K562 (cell line): ENCODE data around the gene NECAP2. TPM values are rescaled to one million over a fixed set of nuclear protein-coding genes. Genes with fewer than 3 reads are reported as not detected.

ENCODE experiments used
- ATAC-seq: fragments of 200-7000 bp; cut with Tn5 transposase; 3 replicates; pipeline ENCODE4 v1.9.1; 2020; ENCODE audit warnings: moderate library complexity
- BruUV-seq: library from RNA; stranded (reverse); fragments of 400-500 nt; replicated peaks from 2 replicates; lab custom pipeline; 2021; lab: Mats Ljungman, UMichigan
- CTCF ChIA-PET: fragments of 300-600 bp; formaldehyde crosslinking; extraction: SDS; loops from one replicate; lab custom pipeline; 2021; ENCODE audit warnings: low intra/inter-chr PET ratio; lab: Yijun Ruan, JAX
- POLR2A ChIA-PET: fragments of 300-600, 350-650 bp; sonication (Branson Sonifier 250); formaldehyde crosslinking; extraction: SDS; loops from one replicate; lab custom pipeline; 2021; ENCODE audit warnings: antibody characterized with exemption, inconsistent platforms; lab: Yijun Ruan, JAX
- DNase-seq, 4 experiments: peaks; one replicate each; pipeline versions ENCODE4 v3.0.0 to v3.0.0-alpha.2; 2011 to 2018; ENCODE audit warnings: low spot score in 3 of 4, mixed read lengths in 3 of 4; ENCODE audit errors: extremely low read depth in 1 of 4
- FAIRE-seq: peaks from 2 replicates; lab custom pipeline; 2011; peaks lifted over from hg19 to GRCh38; lab: Jason Lieb, UNC
- H2AFZ ChIP-seq: 2 replicates; pipeline ENCODE4 v1.6.0; 2011; ENCODE audit warnings: low read depth, low read length, control low read depth, inconsistent platforms
- H3K27ac ChIP-seq: fragments of 200-600 bp; 3 replicates; pipeline ENCODE4 v1.8.0; 2011; ENCODE audit warnings: low read depth, mild to moderate bottlenecking, control low read depth, inconsistent platforms, low read length, moderate library complexity, mixed read lengths; ENCODE audit errors: extremely low read depth
- H3K27me3 ChIP-seq, 2 experiments: fragments of 300-600 bp in 1 of 2; 2 replicates in 1 of 2; 3 replicates in 1 of 2; pipeline versions ENCODE4 v1.6.0 to v1.8.0; 2011; ENCODE audit warnings: inconsistent platforms in 2 of 2, low read length in 2 of 2, mild to moderate bottlenecking in 1 of 2, mixed read lengths in 1 of 2, moderate library complexity in 1 of 2; ENCODE audit not compliant: control insufficient read depth in 2 of 2, insufficient read depth in 2 of 2
- H3K36me3 ChIP-seq: fragments of 300-600 bp; 3 replicates; pipeline ENCODE4 v1.8.0; 2011; ENCODE audit warnings: mild to moderate bottlenecking, low read length, inconsistent platforms; ENCODE audit not compliant: control insufficient read depth, insufficient read depth
- H3K4me1 ChIP-seq, 2 experiments: fragments of 200-600 bp in 1 of 2; replicated peaks in 1 of 2; 2 replicates in 1 of 2; 3 replicates in 1 of 2; pipeline versions ENCODE4 v1.5.1 to v1.8.0; 2011; ENCODE audit warnings: inconsistent platforms in 2 of 2, low read length in 2 of 2, mild to moderate bottlenecking in 1 of 2, mixed read lengths in 1 of 2, moderate library complexity in 1 of 2; ENCODE audit not compliant: control insufficient read depth in 2 of 2, insufficient read depth in 2 of 2
- H3K4me2 ChIP-seq: 2 replicates; pipeline ENCODE4 v1.6.1; 2011; ENCODE audit warnings: low read length, control low read depth, inconsistent platforms, mixed read lengths; ENCODE audit not compliant: insufficient read depth
- H3K4me3 ChIP-seq: fragments of 200-600 bp; sonication (generic), shearing (Covaris generic); 2 replicates; pipeline ENCODE4 v1.5.1; 2016; ENCODE audit warnings: control low read depth, inconsistent platforms
- H3K79me2 ChIP-seq: fragments of 200-600 bp; 3 replicates; pipeline ENCODE4 v1.8.0; 2011; ENCODE audit warnings: low read length, inconsistent platforms; ENCODE audit not compliant: control insufficient read depth, insufficient read depth
- H3K9ac ChIP-seq, 2 experiments: 2 replicates each; pipeline versions ENCODE4 v1.6.0 to v1.6.1; 2011; ENCODE audit warnings: low read depth in 2 of 2, low read length in 2 of 2, control low read depth in 1 of 2, inconsistent platforms in 1 of 2, mild to moderate bottlenecking in 1 of 2, mixed read lengths in 1 of 2; ENCODE audit not compliant: insufficient read depth in 1 of 2
- H3K9me1 ChIP-seq: one replicate; pipeline ENCODE4 v1.6.0; 2011; ENCODE audit warnings: inconsistent platforms, mild to moderate bottlenecking, low read length, moderate library complexity; ENCODE audit not compliant: control insufficient read depth, insufficient read depth
- H3K9me3 ChIP-seq: replicated peaks from 2 replicates; pipeline ENCODE4 v1.5.1; 2011; ENCODE audit warnings: low read depth, low read length, inconsistent platforms; ENCODE audit not compliant: control insufficient read depth, insufficient read depth
- H4K20me1 ChIP-seq: replicated peaks from 2 replicates; pipeline ENCODE4 v1.6.1; 2011; ENCODE audit warnings: low read length, inconsistent platforms, mixed read lengths; ENCODE audit not compliant: control insufficient read depth, insufficient read depth
- DACH1 ChIP-seq: fragments of 450-650 bp; IDR thresholded peaks from 2 replicates; pipeline ENCODE4 v1.6.1; 2018; ENCODE audit not compliant: partially characterized antibody
- ESRRA ChIP-seq: fragments of 450-650 bp; IDR thresholded peaks from 2 replicates; pipeline ENCODE4 v1.6.1; 2014; ENCODE audit warnings: low read depth, mild to moderate bottlenecking, moderate library complexity, borderline replicate concordance
- GATAD2B ChIP-seq: fragments of 450-650 bp; IDR thresholded peaks from 2 replicates; pipeline ENCODE4 v1.6.1; 2017; ENCODE audit warnings: mild to moderate bottlenecking, borderline replicate concordance
- IRF1 ChIP-seq: sonication (generic); formaldehyde crosslinking; IDR thresholded peaks from 2 replicates; pipeline ENCODE4 v1.8.0; 2022; ENCODE audit warnings: missing genetic modification reagents, mild to moderate bottlenecking, borderline replicate concordance
- JUND ChIP-seq, 2 experiments: IDR thresholded peaks; 2 replicates in 1 of 2; 3 replicates in 1 of 2; pipeline ENCODE4 v1.6.1; 2011; ENCODE audit warnings: borderline replicate concordance in 2 of 2, low read depth in 2 of 2, low read length in 2 of 2, improper control_type of control experiment in 1 of 2, missing biosample characterization in 1 of 2, missing genetic modification characterization in 1 of 2, missing genetic modification reagents in 1 of 2
- MEIS2 ChIP-seq: fragments of 450-650 bp; IDR thresholded peaks from 2 replicates; pipeline ENCODE4 v1.6.1; 2014; ENCODE audit warnings: mild to moderate bottlenecking; ENCODE audit not compliant: partially characterized antibody
- PKNOX1 ChIP-seq: fragments of 450-650 bp; IDR thresholded peaks from 2 replicates; pipeline ENCODE4 v1.6.1; 2016
- PURB ChIP-seq: sonication (generic); formaldehyde crosslinking; IDR thresholded peaks from 2 replicates; pipeline ENCODE4 v1.9.0; 2021; ENCODE audit warnings: low read depth, mild to moderate bottlenecking, missing genetic modification reagents
- RBM17 ChIP-seq: fragments of 200-400 bp; formaldehyde crosslinking; IDR thresholded peaks from 2 replicates; pipeline ENCODE4 v1.6.1; 2017; ENCODE audit warnings: low read depth, mild to moderate bottlenecking, low read length, borderline replicate concordance
- RBM25 ChIP-seq: fragments of 200-400 bp; formaldehyde crosslinking; IDR thresholded peaks from 2 replicates; pipeline ENCODE4 v1.6.1; 2018; ENCODE audit warnings: low read length, low read depth, moderate library complexity; ENCODE audit not compliant: severe bottlenecking
- SETDB1 ChIP-seq: IDR thresholded peaks from one replicate; pipeline ENCODE4 v1.6.1; 2012; ENCODE audit warnings: low read length, control low read depth, inconsistent platforms
- SPI1 ChIP-seq: IDR thresholded peaks from 2 replicates; pipeline ENCODE4 v1.6.1; 2011; ENCODE audit warnings: low read depth, low read length, control low read depth, borderline replicate concordance
- TCF7L2 ChIP-seq: fragments of 150-350 bp; IDR thresholded peaks from 2 replicates; pipeline ENCODE4 v1.6.1; 2016; ENCODE audit warnings: low read depth, mild to moderate bottlenecking, low read length, moderate library complexity
- USF1 ChIP-seq: sonication (generic); formaldehyde crosslinking; IDR thresholded peaks from 2 replicates; pipeline ENCODE4 v1.9.0; 2022; ENCODE audit warnings: mild to moderate bottlenecking, missing genetic modification reagents
- ZBTB8A ChIP-seq: fragments of 450-650 bp; IDR thresholded peaks from 2 replicates; pipeline ENCODE4 v1.6.1; 2018; ENCODE audit warnings: mild to moderate bottlenecking, moderate library complexity; ENCODE audit not compliant: partially characterized antibody
- ZNF232 ChIP-seq: sonication (generic); formaldehyde crosslinking; IDR thresholded peaks from 2 replicates; pipeline ENCODE4 v1.8.0; 2022; ENCODE audit warnings: mild to moderate bottlenecking, missing genetic modification reagents
- ZNF311 ChIP-seq: fragments of 250-450 bp; sonication (Bioruptor Pico); IDR thresholded peaks from 2 replicates; pipeline ENCODE4 v1.4.0; 2020; ENCODE audit warnings: mild to moderate bottlenecking, moderate library complexity
- ZNF354B ChIP-seq: fragments of 250-450 bp; sonication (Bioruptor Pico); IDR thresholded peaks from 2 replicates; pipeline ENCODE4 v1.4.0; 2020
- ZNF77 ChIP-seq: fragments of 250-450 bp; sonication (Bioruptor Pico); IDR thresholded peaks from 2 replicates; pipeline ENCODE4 v1.5.0; 2020
- WGBS: fragments of 100-300 bp; shearing (Covaris generic); methylation state at CpG from one replicate; pipeline ENCODE4 v1.1.6; 2016; ENCODE audit warnings: low coverage, mixed read lengths; ENCODE audit not compliant: insufficient coverage; ENCODE audit errors: missing lambda C conversion rate; 5-methylcytosine and 5-hydroxymethylcytosine counted together
- in situ Hi-C: fragments of 300-500 bp; cut with MboI; formaldehyde crosslinking; loops from 4 replicates; pipeline ENCODE4 v1.15.0; 2018; ENCODE audit warnings: inconsistent platforms, mixed read lengths
- intact Hi-C: fragments of 100-400 bp; cut with micrococcal nuclease; formaldehyde crosslinking; loops from 2 replicates; pipeline ENCODE4 v1.14.2; 2022
- polyA plus RNA-seq, 8 experiments: library from polyadenylated mRNA; depleted of rRNA in 4 of 8; stranded (reverse) in 5 of 8; unstranded in 3 of 8; fragments of >200 nt; fragmentation: Nextera tagmentation in 2 of 8; fragmentation: Illumina TruSeq in 1 of 8; extraction: Ambion mirVana in 2 of 8; extraction: Trizol in 1 of 8; gene quantifications; 2 replicates each; pipeline versions ENCODE4 v1.2.1 to v1.2.3, GENCODE V29; 2011 to 2014; ENCODE audit warnings: inconsistent platforms in 1 of 8, missing spikeins in 1 of 8
- total RNA-seq, 7 experiments: library from RNA; depleted of rRNA in 6 of 7; stranded (reverse); fragments of >200 nt in 6 of 7; fragmentation: Illumina TruSeq in 2 of 7; extraction: Trizol in 2 of 7; gene quantifications; 2 replicates each; pipeline versions ENCODE4 v1.2.1 to v1.2.3, GENCODE V29; 2011 to 2021; ENCODE audit warnings: low replicate concordance in 1 of 7
- TF ChIP-seq, protein P1 (sequence below): fragments of 250-450 bp; sonication (Bioruptor Pico); IDR thresholded peaks from 2 replicates; pipeline ENCODE4 v1.4.0; 2020

The NECAP2 gene
- total and polyA plus RNA-seq, 9 of the 15 experiments (the other 6 are each of a cell fraction or from before 2014, with no cell fraction given): 22.7 to 107 (median 79.2) TPM

DNA sequence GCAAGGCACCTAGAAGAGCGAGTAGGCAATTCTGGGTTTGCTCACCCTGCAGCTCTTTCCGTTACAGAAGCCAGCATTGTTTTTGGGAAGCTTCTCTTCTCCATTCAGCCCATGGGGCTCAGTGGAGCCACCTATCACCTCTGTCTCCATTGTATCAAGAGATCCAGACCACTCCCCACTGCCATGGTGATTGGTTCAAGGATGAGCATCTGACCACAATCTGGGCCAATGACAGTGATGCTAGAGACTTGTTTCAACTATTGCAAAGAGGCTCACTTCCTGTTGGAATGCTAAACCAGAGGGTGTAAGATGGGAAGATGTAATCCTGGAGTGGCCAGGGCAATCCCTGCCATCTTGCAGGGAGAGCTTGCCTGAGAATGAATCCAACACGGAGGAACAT lies 9.9 kb upstream of the NECAP2 start:
- Histone ChIP-seq H3K9ac (no peak overlapping the region), H3K27me3 (no peaks in the 10 kb centered on the region), H3K4me1 (peaks cover 6 to 14% of the 10 kb centered on the region in 2 experiments; a peak in 4 of 5 replicates), H3K4me2 (peak overlapping the region; percentile 55), H4K20me1 (no peaks in the 10 kb centered on the region), H3K9me1 (no peaks in the 10 kb centered on the region), H3K79me2 (no peaks in the 10 kb centered on the region), H3K27ac (no peak overlapping the region; the same call in 2 of the 3 replicates), H3K36me3 (no peaks in the 10 kb centered on the region), H3K9me3 (no peaks in the 10 kb centered on the region), H3K4me3 (no peak overlapping the region), H2AFZ (peak overlapping the region; percentile 86)
- ChIA-PET POLR2A (interaction anchor here (0.6 to 1.5 kb wide), 4 partner anchors 9 to 83 kb away, joined by 3 to 10 read pairs (median 4); partner anchors contain the start of gene NECAP2), CTCF (no interaction called here)
- FAIRE-seq (peak; percentile 80), ATAC-seq (peak; percentile 98), DNase-seq (peak; percentile 71 to 81 (median 74))
- intact Hi-C loops (no loop called here), in situ Hi-C loops (loop anchor here (25.0 kb wide), 1 partner anchor 432 kb away; no protein-coding TSS in a partner anchor)
- BruUV-seq: no TSS peak
- 33% methylated on average over 3 of the region's 3 CpGs for whole genome bisulfite sequencing
- TF ChIP-seq TCF7L2 (no peak), RBM17 (no peak), ZNF354B (CRISPR knock-in tag) (no peak), USF1 (CRISPR knock-in tag) (peak; percentile 81), ZNF232 (no peak), ZBTB8A (no peak), ZNF77 (CRISPR knock-in tag) (no peak), SETDB1 (no peak), GATAD2B (no peak), RBM25 (peak; percentile 56), MEIS2 (no peak), JUND (IDR thresholded peaks at IDR 0.05; ENCODE audit: borderline replicate concordance, low read depth, low read length) (0 out of 2 replicates have a peak, but pooled peaks have one; percentile 3), JUND (tag; IDR thresholded peaks at IDR 0.05; ENCODE audit: borderline replicate concordance, low read depth, low read length) (no peak), ZNF311 (CRISPR knock-in tag) (no peak), SPI1 (peak; percentile 46; the same call in 1 of the 2 replicates), ESRRA (no peak; the same call in 1 of the 2 replicates), DACH1 (no peak), PURB (CRISPR knock-in tag) (no peak), IRF1 (CRISPR knock-in tag) (no peak), PKNOX1 (peak; percentile 71)
- TF ChIP-seq, protein P1, sequence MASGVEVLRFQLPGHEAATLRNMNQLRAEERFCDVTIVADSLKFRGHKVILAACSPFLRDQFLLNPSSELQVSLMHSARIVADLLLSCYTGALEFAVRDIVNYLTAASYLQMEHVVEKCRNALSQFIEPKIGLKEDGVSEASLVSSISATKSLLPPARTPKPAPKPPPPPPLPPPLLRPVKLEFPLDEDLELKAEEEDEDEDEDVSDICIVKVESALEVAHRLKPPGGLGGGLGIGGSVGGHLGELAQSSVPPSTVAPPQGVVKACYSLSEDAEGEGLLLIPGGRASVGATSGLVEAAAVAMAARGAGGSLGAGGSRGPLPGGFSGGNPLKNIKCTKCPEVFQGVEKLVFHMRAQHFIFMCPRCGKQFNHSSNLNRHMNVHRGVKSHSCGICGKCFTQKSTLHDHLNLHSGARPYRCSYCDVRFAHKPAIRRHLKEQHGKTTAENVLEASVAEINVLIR (CRISPR knock-in tag): no peak
